Chondrocyte (in vitro differentiated cells): ENCODE measurements around the gene HARBI1. TPM values are rescaled to one million over a fixed set of nuclear protein-coding genes. Genes with fewer than 3 reads are reported as not detected.
"Not testable (repeated sequence)": the region's sequence is repeated elsewhere in the genome, so short reads cannot be mapped to it uniquely, and the experiment has no call there.

ENCODE experiments used
- DNase-seq: peaks from one replicate; pipeline ENCODE4 v3.0.0; 2021; ENCODE audit warnings: mixed read lengths, low spot score
- H3K27ac Mint-ChIP-seq: one replicate; pipeline ENCODE4 v1.8.0; 2021; ENCODE audit warnings: mild to moderate bottlenecking, moderate library complexity, mixed read lengths; ENCODE audit not compliant: unreplicated experiment
- H3K27me3 Mint-ChIP-seq: 2 replicates; pipeline ENCODE4 v1.8.0; 2021; ENCODE audit warnings: low read depth, mixed read lengths
- H3K36me3 Mint-ChIP-seq: 2 replicates; pipeline ENCODE4 v1.8.0; 2021; ENCODE audit warnings: low read depth, mixed read lengths
- H3K4me1 Mint-ChIP-seq: 2 replicates; pipeline ENCODE4 v1.8.0; 2021; ENCODE audit warnings: low read depth, mild to moderate bottlenecking, mixed read lengths
- H3K4me3 Mint-ChIP-seq: one replicate; pipeline ENCODE4 v1.8.0; 2021; ENCODE audit warnings: mild to moderate bottlenecking, moderate library complexity, mixed read lengths; ENCODE audit not compliant: unreplicated experiment
- H3K9me3 Mint-ChIP-seq: 2 replicates; pipeline ENCODE4 v1.8.0; 2021; ENCODE audit warnings: low read depth, mixed read lengths
- CTCF ChIP-seq: fragments of 200-600 bp; sonication (generic); IDR thresholded peaks from 2 replicates; pipeline ENCODE4 v1.5.0; 2021; ENCODE audit warnings: antibody characterized with exemption, mild to moderate bottlenecking, moderate library complexity
- total RNA-seq: library from RNA; stranded (reverse); gene quantifications from 3 replicates; pipeline ENCODE4 v1.2.1, GENCODE V29; 2021

HARBI1 gene
- total RNA-seq, 1 donor from 2014 or later: 7.3 TPM

- Mint-ChIP-seq H3K27ac (no peak overlapping the region), H3K4me1 (peaks cover 38% of the 10 kb centered on the region), H3K27me3 (no peaks in the 10 kb centered on the region), H3K4me3 (no peak overlapping the region), H3K36me3 (peaks cover 2% of the 10 kb centered on the region), H3K9me3 (no peaks in the 10 kb centered on the region)
- DNase-seq: no peak
- no peak for TF ChIP-seq CTCF
Observed at GRCh38 chr11:46588915-46589314, 28.1 kb downstream of the HARBI1 start.

- TF ChIP-seq CTCF: no peak
- Mint-ChIP-seq H3K27me3 (no peaks in the 10 kb centered on the region), H3K27ac (no peak overlapping the region), H3K4me3 (no peak overlapping the region), H3K4me1 (peaks cover 36% of the 10 kb centered on the region), H3K36me3 (peaks cover 2% of the 10 kb centered on the region), H3K9me3 (no peaks in the 10 kb centered on the region)
- DNase-seq: peak; percentile 14
Observed at GRCh38 chr11:46588131-46588530, 28.9 kb downstream of the HARBI1 start.

- not testable (repeated sequence) for H3K27ac Mint-ChIP-seq, H3K27me3 Mint-ChIP-seq, H3K4me1 Mint-ChIP-seq, H3K4me3 Mint-ChIP-seq, DNase-seq, H3K36me3 Mint-ChIP-seq, H3K9me3 Mint-ChIP-seq
Observed at GRCh38 chr11:46583513-46583912, 33.5 kb downstream of the HARBI1 start.

GRCh38 chr11:46582588-46582987 lies 34.4 kb downstream of the HARBI1 start:
- no peak for DNase-seq
- TF ChIP-seq CTCF: no peak
- peaks cover 3% of the 10 kb centered on the region for H3K9me3 Mint-ChIP-seq
- H3K4me1 Mint-ChIP-seq: peaks cover 8% of the 10 kb centered on the region
- H3K36me3 Mint-ChIP-seq: peaks cover 3% of the 10 kb centered on the region
- H3K27ac Mint-ChIP-seq: no peak overlapping the region
- H3K27me3 Mint-ChIP-seq: no peaks in the 10 kb centered on the region
- no peak overlapping the region for H3K4me3 Mint-ChIP-seq

GRCh38 chr11:46577058-46577457 lies 40.0 kb downstream of the HARBI1 start:
- no peak overlapping the region for H3K27ac Mint-ChIP-seq
- no peaks in the 10 kb centered on the region for H3K27me3 Mint-ChIP-seq
- DNase-seq: no peak
- TF ChIP-seq CTCF: no peak
- H3K4me3 Mint-ChIP-seq: no peak overlapping the region
- peaks cover 11% of the 10 kb centered on the region for H3K4me1 Mint-ChIP-seq
- peaks cover 1% of the 10 kb centered on the region for H3K36me3 Mint-ChIP-seq
- H3K9me3 Mint-ChIP-seq: no peaks in the 10 kb centered on the region

- H3K27ac Mint-ChIP-seq: no peak overlapping the region
- no peaks in the 10 kb centered on the region for H3K9me3 Mint-ChIP-seq
- DNase-seq: no peak
- no peaks in the 10 kb centered on the region for H3K27me3 Mint-ChIP-seq
- no peaks in the 10 kb centered on the region for H3K36me3 Mint-ChIP-seq
- no peak overlapping the region for H3K4me3 Mint-ChIP-seq
- TF ChIP-seq CTCF: no peak
- peaks cover 16% of the 10 kb centered on the region for H3K4me1 Mint-ChIP-seq
Observed at GRCh38 chr11:46574656-46575055, 42.4 kb downstream of the HARBI1 start.
